NCI-H2029 (cell line): ENCODE data around the gene UBASH3A.
"Not testable (repeated sequence)": the region's sequence is repeated elsewhere in the genome, so short reads cannot be mapped to it uniquely, and the experiment has no call there.

Experiments
- DNase-seq: peaks from one replicate; lab custom pipeline; 2025; lab: John Stamatoyannopoulos, UW

The UBASH3A gene

DNA sequence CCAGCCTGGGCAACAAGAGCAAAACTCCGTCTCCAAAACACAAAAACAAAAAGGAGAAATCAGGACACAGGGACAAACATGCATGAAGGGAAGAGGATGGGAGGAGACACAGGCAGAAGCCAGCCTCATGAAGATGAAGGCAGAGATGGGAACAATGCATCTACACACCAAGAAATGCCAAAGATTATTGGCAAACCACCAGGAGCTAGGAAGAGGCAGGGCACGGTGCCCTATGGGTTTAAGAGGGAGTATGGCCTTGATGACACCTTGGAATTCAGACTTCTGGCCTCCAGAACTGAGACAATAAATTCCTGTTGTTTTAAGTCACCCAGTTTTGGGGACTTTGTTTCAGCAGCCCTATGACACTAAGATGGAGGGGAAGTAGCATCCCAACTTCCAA is 13.0 kb upstream of the UBASH3A start:
- no peak for DNase-seq

DNA sequence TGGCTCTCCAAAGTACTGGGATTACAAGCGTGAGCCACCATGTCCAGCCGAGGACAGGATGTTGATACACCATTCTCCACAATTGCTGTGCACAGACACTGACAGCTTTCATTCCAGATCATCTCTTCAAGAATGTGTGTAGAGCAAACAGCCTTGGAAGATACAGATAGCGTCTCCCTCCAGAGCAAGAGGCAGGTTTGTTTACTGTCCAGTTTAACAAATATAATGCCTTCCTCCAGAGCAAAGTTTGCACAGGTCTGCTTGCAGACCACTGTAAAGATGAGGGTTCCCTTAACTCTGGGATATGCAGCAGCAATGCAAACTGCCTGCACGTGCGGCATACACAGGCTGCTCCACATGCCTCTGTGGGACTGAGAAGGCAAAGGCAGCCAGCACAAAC is 12.4 kb upstream of the UBASH3A start:
- no peak for DNase-seq

DNA sequence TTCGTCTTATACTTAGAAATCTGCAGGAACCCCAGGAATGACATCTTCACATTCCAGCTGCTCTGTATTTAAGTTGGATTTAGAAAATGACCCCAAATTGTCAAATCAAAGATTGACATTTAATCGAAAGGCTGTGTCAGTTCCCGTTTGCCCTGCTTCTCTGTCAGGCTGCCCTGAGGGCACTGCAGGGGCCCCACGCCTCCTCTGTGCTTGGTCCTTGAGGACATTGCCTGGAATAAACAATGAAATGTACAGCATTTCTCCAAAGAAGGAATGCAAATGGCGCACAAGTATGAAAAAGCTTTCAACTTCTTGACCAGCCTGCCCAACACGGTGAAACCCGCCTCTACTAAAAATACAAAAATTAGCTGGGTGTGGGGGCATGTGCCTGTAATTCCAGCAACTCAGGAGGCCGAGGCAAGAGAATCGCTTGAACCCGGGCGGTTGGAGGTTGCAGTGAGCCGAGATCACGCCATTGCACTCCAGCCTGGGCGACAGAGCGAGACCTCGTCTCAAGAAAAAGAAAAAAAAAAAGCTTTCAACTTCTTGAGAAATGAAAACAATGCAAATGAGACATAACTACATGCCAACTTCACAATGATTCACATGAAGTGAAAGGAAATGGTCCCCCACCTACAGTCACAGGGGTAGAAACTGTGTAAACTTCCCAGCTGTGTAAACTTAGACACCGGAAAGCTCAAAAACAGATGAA is 10.8 kb upstream of the UBASH3A start:
- no peak for DNase-seq

DNA sequence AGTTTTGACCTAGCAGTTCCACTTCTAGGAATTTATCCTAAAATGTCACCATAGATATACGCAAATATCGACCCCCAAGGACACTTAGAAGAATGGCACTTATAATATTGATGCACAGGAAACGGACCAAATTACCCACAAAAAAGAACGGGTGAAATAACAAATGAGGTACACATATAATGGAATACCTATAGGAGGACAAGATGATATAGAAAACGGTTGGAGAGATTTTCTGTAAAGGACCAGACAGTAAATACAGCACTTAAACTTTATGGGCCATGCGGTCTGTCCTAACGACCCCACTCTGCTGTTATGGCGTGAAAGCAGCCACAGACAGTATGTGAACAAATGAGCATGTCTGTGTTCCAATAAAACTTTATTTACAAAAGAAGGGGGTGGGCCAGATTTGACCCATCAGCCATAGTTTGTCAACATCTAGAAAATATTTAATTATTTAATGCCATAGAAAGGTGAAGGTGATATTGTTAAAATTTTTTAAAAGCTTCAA is 10.2 kb upstream of the UBASH3A start:
- DNase-seq: no peak

DNA sequence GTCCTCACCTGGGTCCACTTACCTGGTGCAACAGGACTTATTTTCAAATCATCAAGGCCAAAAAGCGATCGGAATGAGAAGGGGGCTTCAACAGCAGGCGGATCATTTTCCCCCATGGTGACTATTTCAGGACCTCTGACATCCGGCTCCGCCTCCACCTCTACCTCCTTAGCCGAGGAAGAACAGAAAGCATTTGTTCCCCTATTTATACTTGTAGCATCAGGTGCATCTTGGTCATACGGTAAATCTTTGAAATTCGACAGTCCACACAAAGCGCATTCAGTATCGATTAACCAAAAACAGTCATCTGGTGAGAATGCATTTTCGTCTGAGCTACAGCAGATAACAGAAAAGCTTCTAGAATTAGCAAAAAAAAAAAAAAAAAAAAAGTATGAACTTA is 8.4 kb upstream of the UBASH3A start:
- DNase-seq: no peak

DNA sequence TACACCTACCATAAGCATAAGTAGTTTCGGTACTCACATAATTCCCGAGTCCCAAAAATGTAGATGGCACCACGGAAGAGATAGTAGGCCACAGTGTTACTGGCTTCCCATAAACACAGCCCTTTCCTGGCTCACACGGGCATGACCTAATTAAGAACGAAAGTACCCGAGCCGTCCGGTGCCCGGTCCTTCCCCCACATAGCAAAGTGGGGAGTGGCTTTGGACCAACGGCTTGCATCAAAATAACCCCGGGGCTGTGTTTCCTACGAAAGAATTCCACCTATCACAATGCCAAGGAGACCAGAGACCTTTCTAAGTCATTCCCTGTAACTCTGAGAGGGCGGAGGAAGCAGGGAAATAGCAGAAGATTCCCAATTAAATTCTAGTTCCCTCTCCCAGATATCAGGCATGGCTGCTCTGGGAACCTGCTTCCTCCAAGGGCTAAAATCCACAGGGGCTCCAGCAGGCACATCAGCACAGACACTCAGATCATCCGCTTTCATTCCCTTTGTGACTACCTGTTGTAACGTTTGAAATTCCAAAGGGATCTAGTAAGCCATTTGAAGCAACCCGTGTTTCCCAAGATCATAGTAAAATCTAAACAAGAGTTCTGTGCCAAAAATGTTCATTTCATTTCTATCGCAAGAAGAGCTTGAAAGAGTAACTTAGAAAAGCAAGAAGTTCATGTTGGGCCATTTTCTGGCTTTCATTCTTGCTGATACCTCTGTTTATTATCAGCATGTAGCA is 7.6 kb upstream of the UBASH3A start, which contains the start of gene TMPRSS3:
Gene TMPRSS3 (minus strand): TSS at position 148 of the 747 bp plus-strand sequence. CDS start 635 bp downstream, outside the sequence.
- DNase-seq: no peak

DNA sequence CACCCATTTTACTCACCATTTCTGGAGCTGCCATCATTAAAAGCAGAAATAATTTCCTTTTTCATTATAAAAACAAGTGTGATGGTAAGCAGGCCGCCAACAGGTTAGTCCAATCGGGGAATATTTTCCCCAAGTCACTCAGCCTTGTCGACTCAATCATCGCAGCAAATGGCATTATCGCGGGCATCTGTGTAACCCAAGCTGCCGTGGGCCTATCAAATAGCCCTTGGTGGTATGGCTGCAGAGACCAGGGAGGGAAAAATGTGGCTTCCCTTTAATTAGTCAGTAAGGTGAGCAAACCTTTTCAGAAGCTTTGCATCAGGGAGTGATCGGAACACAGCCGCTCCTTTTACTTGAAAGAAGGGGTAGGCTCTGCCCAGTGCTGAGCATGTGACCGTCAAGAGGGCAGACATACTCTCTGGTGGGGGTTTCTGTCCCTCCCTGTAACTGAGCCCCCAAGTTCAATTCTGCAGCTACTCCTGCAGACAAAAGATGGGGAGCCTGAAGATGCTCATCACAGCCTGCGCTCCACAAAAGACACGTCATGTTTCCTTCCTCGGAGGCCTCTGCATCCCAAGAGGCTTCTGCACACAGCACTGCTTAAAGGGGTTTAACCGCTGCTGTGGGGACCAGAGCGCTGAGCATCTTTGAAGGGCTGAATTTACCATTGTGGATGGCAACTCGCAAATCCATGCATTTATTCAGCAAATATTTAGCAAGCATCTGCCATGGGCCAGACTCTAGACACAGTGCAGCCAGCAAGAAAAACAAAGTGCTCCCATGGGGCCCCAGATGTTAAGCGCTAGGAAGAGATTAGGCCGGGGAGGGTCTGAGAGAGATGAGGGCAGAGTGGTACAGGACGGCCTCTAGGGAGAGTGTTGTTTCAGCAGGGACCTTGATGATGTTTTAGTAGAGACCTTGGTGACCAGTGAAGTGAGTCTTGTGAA is 6.6 kb upstream of the UBASH3A start:
- DNase-seq: no peak

DNA sequence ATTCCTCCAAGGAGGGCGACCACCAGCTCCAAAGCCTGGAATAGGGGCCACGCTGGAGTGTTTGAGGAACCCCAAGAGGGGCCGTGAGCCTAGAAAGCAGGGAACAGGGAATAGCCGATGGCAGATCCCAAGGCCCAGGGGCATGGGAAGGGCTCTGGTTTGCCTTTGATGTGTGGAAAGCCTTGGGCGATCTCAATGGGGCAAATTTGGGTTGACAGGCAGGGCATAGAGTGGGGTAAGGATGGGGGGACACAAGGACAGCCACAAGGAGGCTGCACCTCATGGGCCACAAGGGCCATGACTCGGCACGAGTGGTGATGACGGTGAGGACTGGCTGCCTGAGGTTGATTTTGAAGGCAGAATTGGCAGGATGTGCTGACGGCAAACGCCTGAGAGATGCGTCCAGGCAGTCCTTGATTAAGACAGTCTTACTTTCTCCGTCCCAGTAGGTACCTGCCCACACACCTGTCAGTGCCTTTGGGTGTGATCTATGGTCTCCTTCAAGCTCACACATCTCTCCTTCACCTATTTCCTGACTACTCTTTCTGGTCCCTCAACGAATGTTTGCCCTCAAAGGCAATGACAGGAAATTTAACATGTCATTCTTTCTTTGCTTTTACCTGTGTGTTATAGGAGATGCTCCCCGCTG is 5.8 kb upstream of the UBASH3A start:
- DNase-seq: no peak

DNA sequence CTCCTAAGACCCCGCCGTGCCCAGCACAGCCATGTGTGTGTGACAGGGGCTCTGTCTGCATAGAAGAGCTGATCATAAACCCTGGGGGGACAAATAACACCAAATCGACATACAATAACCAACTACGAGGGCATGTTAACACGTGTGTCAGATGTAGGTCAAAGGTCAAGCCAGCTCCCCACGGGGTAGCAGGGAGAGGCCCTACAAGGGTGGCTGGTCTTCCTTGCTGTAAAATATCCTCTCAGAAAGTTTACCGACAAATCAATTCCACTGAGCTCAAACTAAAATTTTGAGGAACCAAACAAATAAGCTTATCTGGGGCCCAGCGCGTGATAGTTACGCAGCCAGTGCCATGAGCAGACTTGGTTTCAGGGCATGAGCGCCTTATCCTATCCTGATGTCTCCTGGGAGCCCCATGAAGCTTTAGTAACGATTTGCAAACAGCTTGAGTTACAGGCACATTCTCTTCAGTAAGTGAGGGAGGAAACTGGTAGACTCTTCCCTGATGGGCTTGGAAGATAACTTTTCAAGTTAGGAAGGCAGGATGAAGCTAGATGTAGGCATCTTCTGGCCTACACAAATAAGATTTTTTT is 5.2 kb upstream of the UBASH3A start:
- DNase-seq: no peak

DNA sequence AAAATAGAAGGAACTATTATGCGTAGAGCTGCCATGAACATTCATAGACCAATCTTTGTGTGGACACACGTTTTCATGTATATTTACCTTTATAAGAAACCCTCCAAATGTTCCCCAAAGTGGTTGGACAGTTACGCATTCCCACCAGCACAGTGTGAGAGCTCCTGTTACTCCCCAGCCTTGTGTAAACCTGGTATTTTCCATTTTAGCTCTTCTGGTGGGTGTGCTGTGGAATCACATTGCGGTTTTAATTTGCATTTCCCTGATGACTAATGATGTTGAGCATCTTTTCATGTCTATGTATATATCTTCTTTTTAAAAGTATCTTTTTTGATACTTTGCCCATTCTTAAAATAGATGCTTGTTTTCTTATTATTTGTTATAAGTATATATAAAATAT is 3.2 kb upstream of the UBASH3A start:
- DNase-seq: no peak

DNA sequence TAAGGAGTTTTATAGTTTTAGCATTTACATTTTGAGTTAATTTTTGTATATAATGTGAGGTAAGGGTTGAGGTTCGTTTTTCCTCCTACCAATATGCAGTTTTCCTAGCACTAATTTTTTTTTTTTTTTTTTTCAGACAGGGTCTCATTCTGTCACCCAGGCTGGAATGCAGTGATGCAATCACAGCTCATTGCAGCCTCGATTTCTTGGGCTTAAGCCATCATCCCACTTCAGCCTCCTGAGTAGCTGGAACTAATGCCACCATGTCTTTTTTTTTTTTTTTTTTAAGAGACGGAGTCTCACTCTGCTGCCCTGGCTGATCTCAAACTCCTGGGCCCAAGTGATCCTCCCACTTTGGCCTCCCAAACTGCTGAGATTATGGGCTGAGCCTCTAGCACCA is 2.5 kb upstream of the UBASH3A start:
- DNase-seq: no peak

DNA sequence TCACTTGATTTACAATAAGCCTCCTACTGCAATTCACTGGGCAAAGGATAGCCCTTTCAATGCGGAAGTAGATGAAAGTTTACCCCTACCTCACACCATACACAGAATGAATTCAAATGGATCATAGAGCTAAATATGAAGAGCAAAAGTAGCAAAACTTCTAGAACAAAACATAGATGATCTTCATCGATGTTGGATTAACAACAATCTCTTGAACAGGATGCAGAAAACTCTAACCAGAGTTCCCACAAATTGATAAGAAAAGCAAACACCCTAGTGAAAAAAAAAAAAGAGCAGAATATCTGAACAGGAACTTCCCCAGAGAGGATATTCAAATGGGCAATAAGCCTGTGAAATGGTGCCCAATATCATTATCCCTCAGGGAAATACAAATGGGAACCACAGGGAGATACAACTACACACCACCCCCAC is 1.9 kb upstream of the UBASH3A start:
- no peak for DNase-seq

DNA sequence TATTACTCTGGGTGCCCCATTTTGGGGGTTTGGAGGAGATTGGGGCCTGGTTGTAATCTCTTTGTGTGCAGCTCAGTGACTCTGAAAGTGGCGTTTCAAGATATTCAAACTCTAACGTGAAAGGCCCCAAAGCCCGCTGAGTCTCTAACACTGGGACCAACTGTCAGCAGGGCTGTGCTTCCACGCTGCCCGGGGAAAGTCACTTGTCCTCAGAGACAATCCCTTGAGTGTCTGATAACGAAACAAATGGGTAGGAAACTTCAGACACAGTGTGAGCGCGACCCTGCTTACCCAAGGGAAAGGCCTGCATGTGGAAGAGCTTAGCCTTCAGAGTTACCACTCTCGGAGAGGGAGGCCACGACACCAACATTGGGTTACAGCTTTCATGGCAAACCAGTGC is 837 bp downstream of the UBASH3A start:
- DNase-seq: no peak

DNA sequence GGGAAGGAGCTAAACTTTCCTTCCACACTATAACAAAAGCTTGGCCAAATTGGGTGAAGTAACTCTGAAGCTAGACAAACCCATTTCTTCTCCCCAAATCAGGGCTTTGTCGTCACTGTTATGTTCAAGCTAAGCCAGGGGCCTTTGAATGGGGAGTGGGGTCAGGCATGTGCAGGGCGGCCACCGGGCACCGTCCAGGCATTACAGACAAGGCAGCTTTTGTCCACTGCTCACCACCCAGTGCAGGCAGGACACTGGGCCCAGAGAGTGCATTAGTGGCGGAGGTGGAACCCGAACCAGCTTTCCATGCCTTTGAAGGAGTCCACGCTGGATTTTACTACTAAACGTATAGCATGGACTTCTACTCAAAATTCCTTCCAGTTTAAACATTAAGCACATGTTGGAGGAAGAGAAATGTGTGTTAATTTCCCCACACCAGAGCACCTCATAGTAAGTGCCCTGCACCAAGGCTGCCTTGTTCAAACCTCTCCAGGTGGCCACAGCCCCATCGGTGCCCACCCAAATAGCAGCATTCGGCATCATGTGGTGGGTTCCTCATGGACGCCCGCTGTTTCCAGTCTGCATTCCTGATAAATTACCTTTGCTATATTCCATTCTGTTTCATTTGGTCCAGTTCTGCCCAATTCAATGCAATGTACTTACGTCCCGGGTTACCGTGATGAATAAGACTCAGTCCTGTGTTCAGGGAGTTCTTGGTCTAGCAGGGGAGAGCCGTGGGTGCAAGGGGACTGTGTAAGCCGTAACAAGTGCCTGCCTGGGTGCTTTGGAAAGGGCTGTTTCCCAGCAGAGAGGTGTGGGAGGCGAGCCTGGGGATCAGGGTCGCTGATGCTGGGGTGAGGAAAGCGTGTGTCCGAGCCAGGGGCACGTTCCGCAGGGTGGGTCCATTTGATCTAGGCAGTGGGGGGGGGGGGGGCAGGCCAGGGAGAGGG is 1.6 kb downstream of the UBASH3A start:
- no peak for DNase-seq

DNA sequence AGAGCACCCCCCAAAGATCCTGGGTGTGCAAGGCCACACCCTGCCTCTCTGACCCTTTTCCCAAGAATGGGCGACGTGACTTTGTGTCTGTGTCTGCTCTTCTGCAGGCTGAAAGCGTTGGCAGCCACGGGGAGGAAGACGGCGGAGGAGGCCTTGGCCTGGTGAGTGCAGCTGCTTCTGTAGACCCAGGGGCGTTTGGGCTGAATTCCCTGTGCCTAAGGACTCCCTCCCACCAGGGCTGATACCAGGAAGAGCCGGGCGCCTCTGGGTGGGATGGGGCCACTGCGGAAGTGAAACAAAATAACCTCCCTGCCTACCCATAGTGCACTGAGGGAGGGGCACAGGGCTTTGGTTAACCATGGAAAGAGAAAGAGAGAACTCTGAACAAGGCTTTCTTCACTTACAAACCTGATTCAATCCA is 2.5 kb downstream of the UBASH3A start:
- DNase-seq: no peak

DNA sequence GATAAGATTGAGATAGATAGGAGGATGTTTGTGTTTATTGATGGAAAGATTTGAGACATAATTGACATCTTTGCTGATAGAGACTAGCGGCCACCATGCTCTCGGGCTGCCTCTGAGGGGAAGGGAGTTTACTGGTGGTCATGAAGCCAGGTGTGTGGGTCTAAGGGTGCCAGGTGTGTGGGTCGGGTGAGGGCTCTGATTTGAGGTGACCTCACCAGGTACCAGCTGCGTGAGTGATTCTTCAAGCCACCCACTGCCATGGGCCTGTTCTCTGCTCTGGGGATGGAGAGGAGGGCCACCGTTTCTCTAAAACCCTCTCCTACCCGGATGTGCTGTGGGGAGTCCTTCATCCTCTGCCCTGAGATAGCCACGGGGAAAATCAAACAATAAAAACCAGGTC is 3.2 kb downstream of the UBASH3A start:
- DNase-seq: no peak

DNA sequence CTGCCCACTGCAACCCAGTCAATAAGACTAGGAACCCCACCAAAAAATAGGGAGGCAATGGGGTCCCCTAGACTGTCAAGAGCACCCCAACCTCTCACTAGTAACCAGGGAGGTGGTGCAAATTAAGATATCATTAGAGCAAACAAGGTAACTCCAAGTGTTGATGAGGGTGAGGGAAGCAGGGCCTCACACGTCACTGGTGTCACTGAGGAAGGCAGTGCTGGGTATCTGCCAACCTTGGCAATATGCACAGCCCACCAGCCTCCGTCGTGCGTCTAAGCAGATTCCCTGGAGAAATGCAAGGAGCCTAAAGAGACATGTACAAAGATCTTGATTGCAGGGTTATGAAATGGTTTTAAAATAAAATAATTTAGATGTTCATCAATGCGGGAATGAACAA is 3.8 kb downstream of the UBASH3A start:
- DNase-seq: no peak

DNA sequence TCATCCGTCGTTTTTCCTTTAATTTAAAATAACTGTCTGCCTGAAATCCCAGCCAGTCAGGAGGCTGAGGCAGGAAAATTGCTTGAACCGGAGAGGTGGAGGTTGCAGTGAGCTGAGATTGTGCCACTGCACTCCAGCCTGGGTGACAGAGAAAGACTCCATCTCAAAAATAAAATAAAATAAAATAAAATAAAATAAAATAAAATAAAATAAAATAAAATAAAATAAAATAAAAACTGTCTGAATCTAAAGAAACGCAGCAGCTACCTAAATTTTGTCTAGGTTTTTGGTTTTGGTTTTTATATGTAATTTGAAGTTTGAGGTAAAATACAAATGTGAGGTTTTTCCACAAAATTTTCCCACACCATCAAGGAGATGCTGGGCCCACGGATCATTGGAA is 5.0 kb downstream of the UBASH3A start:
- DNase-seq: not testable (repeated sequence)

DNA sequence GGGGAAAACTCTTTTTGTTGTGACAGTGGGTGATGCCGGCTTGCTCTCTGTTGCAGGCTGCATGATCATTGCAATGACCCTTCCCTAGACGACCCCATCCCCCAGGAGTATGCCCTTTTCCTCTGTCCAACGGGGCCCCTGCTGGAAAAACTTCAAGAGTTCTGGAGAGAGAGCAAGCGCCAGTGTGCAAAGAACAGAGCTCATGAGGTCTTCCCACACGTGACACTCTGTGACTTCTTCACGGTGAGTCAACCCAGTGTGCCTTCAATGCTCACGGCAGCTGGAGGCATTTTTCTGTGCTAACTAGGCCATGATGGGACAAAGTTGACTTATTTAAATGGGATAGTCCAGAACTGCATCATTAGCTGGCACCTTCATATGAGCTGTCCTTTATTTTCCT is 5.7 kb downstream of the UBASH3A start:
- no peak for DNase-seq

DNA sequence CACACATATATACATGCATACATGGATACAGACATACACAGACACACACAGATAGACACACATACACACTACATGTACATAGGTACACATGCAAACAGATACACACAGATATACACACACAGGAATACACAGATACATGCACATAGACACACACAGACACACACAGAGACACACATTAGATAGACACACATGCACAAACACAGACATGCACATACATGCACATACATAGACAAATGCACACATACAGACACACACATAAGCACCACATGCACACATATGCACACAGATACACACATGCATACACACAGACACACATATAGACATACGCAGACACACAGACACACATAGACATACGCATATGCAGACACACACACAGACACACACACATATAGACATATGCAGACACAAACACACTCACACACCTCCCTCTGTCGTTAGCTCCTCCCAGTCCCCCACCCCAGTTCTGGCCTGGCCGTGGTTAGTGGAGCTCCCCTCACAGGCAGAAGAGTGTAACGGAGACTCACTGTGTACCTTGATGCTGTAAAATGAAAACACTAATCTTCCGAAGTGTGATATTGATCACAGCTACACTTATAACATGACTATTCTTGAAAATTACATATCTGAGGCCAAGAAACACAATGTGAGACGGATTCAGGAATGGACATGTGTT is 7.6 kb downstream of the UBASH3A start:
- DNase-seq: no peak
